NCI-H2081 (cell line): ENCODE measurements around the gene PDE3A.

ENCODE experiments used
- DNase-seq, 2 experiments: peaks; one replicate each; lab custom pipeline; 2025; lab: John Stamatoyannopoulos, UW

The PDE3A gene

DNA sequence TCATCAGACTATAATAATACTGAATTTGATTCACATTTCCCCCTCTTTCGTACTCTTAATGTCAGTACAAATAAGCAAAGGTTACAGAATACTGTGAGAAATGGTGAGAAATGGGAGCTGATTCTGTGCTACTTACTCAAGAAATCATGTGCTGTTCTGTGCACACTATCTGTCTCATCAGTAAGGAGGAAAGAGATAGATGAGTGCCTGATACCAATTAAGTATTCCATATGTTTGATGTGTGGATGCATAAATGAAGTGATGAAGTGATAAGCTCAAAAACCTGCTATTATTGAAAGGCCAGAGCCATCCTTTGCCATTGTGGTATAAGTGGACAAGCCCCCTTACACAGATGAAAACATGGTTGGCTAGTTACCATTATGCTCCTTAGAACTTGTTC is 127.7 kb downstream of the PDE3A start:
- no peak for DNase-seq

DNA sequence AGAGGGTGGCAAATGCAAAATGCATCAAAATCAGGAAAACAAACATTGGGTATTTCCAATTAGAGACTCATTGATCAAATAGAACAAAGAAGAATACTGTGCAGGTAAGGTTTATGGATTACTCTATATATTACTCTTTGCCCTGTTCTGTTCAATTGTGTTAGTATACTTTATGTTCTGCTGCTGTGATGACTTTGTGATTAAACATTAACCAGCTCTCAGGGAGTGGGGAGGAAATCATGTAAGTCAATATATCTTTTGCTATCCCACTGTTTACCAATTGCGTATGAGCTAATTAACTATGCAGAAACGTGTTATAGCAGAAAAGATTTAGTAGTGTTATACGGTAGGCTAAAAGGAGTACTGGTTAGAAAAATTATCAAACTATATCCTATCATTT is 129.4 kb downstream of the PDE3A start:
- DNase-seq, result no peak

DNA sequence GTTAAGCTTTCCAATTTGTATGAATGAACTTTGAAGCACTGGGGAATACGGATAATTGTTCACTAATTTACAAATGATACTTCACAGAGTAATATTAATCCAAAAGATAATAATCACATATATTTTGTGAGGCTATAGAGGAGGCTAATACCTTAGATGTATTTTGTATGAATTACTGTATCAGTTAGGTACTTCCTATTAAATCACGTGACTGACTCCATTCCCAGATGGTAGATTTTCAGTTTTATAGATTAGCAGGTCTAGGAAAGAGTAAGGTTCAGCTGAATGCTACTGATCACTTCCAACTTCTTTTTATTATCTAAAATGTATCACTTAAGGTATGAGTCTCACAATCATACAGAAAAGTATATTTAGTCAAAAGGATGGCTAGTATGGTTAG is 133.6 kb downstream of the PDE3A start:
- no peak for DNase-seq

DNA sequence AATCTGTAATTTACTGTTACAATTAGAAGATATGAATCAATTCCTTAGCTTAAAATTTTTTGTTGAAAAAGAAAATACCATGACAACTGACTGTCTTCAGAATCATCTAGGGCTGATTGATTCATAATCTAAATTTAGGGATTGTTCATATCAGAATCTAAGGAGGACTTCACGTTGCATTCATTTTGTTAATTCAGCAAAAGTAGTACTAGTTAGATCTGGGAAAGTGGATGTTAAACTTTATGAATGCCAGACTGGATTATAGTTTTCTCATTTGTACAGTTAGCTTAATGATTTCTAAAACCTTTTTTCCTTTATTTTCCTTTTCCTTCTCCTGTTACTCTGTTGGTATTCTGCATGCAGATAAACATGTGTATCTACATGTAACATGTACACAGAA is 135.5 kb downstream of the PDE3A start:
- DNase-seq, result no peak

DNA sequence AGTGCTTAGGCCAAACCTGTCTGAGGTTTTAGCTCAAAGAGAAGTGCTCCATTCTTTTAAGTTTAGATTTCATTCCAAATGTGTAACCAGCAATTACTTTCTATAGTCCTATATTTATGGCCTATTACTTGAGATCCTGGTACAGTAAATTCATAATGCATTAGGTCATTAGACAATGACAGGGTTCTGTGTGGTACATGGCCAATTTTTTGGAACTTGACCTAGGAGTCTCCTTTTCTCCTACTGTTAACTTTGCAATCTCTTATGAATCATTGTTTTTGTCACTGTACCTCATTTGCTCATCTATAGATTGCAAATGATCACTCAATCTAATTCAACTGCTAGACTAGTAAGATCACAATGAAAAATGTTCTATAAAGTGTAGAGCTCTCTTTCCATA is 136.7 kb downstream of the PDE3A start:
- DNase-seq, result peak in 1 of 2 experiments; percentile 4

DNA sequence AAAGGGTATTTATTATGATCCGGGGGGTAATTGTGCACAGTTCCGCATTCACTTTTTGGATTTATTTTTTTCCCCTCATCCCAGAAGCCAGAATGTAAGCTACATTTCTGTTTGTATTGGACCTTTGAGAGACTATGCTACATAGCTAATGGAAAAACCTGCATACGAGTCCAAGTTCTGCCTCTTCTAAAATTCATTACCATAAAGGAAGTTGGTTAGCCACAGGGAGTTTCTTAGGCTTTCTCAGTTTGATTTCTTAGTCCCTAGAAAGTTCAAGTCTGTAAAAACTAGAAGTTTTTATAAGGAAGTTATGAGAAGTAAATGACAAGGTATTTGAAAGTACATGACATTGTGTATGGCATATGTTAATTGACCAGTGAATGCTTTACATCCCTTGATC is 138.7 kb downstream of the PDE3A start:
- no peak for DNase-seq

DNA sequence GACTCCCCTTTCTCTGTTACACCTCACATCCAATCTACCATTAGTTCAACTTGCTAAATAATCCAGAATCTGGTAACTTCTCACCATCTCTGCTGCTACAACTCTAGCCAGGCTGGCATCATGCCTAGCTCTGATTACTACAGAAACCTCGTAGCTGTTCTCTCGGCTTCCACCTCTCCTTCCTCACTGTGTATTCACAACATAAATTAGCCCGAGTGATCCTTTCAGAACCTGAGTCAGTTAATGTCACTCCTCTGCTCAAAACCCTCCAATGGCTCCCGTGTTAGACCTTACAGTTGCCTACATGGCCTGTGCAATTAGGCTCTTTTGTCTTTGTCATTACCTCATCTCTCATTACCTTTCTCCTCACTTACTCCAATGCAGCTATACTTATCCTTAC is 139.4 kb downstream of the PDE3A start:
- DNase-seq, result no peak

DNA sequence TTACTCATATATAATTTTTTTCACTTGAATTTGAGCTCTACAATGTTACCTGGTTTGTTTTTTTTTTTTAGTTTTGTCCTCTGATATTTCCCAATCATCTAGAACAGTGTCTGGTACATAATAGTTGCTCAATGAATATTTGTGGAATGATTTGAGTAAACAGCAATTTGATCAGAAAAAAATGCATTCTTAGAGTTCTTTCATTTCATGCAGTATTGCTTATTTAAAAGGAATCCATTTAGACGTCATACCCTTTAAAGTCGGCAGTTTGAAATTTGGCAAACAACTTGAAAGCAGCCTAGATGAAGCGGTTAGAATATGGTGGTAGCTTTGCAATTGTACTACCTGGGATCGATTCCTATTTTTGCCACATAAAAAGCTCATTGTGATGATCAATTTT is 140.0 kb downstream of the PDE3A start:
- DNase-seq, result no peak

DNA sequence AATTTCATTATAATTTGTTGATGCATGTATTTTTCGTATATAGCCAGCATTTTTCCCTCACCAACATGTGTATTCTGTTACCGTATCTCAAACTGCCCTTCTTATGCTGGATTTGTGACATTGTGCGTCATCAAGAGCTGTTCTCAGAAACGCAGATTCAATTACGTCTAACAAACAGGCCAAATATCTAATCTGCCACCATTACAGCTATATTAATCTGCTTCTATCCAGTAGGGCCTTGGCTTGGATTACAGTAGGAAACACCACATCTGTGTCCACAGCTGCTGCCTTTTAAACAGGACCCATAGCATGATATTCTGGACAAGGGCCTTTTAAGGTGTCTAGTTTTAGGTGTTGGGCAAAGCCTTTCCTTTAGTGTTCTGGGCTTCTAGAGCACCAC is 140.6 kb downstream of the PDE3A start:
- DNase-seq, result no peak

DNA sequence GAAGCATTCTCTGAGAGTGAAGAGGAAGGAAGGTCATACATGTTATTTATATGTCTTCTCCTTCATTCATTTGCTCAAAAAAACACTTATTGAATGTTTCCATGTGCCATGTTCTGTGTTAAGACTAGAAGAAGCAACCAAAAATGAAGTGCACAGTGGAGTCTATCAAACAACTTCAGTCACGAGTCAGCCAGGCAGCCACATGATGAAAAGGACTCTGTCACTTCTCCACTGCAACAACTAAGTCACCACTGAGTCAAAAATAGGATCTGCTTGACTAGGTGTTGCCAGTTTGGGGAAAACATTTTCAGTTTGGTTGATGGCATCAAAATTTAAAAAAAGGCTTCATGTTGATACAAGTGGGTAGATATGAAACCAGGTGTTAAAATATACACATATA is 142.5 kb downstream of the PDE3A start:
- no peak for DNase-seq

DNA sequence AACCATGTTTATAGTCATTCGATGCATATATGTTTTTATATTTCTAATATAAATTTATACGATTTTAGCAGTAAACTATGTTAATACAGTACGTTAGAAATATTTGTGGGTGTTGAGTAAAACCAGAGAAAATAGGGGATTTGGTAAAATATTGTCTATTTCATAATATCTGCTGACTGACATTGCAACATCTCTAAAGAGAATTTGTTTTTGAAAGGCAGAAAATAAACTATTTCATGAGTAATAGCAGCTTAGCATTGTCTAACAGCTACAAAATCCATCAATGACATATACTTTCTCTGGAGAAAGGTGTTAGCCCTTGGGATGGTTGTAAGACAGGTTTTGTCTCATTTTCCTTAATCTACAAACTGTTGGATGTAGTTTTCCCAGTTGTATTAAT is 144.9 kb downstream of the PDE3A start:
- DNase-seq, result no peak

DNA sequence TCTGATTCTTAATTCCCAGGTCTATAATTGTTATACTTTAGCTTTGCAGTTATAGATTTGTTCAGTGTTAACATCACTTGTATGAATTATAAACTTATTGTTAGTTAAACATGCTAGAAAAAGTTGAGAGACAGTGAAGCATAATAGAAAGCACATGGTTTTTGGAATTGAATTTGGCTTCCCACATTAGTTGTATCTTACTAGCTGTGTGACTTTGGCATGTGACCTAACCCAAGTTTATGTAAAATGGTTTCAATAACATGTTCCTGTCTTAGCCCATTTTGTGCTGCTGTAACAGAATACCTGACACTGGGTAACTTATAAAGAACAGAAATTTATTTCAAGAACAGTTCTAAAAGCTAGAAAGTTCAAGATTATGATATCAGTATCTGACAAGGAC is 146.3 kb downstream of the PDE3A start:
- no peak for DNase-seq

DNA sequence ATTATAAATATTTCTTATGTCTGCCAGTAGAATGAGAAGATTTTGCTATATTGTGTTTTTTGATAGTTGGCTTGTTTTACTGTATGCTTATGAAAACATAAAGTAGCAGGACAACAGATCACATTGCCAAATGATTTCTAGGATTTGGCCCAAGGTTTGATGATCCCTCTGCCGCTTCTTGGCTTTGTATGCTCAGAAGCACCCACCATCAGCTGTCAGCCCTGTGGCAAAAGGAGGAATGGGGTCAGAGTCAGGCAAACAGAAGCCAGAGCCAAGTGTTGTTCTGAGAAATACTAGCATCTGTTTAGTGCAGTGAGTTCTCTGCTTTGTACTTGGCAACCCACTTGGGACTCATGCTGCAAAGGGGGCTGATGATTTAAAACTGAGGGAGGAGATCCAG is 152.2 kb downstream of the PDE3A start:
- no peak for DNase-seq

DNA sequence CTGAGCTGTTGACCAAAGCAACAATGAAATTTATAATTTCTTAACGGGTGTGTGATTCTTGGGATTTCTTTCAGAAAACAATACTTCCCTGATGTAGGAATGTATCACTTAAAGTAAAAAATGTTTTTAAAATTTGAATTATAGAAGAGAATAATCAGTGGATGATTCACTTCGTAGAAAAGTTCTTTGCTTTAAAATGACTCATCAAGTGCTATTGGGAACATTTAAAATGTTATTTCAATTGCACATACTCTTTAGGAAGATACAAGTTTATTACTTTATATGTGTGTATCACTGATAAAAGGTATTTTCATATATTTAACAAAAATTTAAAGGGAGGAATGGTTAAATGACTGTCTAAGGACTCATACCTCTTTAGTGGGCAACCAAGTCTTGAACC is 155.3 kb downstream of the PDE3A start:
- DNase-seq, result no peak

DNA sequence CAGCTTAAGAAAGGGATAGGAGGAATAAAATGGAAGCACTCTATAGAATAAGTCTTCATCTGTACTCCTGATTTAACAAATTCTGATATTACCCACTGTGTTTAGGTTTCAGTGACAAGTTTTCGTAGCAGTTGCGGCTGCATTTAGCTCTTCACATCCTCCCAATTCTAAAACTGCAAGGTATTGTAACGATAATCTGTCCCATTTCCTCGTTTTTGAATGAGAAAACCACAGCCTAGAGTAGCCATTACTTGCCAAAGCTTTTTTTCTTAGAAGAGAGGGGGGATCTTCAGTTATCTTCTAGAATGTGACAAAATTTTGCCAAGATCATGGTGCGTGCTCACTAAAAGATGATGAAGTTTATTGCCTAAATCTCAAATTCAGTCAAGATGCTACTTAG is 155.8 kb downstream of the PDE3A start:
- no peak for DNase-seq

DNA sequence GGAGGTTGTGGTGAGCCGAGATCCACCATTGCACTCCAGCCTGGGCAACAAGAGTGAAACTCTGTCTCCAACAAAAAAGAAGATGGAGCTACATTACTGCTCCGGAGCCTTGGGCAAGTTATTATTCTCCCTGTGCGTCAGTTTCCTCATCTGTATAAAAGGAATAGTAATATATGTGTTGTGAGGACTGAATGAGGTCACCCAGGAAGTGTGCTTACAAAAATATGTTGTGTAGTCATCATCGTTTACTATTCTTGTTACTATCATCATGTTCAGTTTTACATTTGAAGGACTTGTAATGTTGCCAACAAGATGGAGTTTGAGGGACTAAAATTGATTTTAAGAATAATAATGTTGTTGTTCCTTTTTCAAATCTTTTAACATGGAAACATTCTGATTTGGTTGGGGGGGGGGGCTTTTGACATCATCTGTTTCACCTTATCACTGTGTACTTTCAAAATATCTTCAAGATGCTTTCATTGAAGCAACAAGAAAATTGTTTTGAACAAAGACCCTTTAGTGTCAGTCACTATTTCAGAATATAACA is 156.8 kb downstream of the PDE3A start:
- no peak for DNase-seq

DNA sequence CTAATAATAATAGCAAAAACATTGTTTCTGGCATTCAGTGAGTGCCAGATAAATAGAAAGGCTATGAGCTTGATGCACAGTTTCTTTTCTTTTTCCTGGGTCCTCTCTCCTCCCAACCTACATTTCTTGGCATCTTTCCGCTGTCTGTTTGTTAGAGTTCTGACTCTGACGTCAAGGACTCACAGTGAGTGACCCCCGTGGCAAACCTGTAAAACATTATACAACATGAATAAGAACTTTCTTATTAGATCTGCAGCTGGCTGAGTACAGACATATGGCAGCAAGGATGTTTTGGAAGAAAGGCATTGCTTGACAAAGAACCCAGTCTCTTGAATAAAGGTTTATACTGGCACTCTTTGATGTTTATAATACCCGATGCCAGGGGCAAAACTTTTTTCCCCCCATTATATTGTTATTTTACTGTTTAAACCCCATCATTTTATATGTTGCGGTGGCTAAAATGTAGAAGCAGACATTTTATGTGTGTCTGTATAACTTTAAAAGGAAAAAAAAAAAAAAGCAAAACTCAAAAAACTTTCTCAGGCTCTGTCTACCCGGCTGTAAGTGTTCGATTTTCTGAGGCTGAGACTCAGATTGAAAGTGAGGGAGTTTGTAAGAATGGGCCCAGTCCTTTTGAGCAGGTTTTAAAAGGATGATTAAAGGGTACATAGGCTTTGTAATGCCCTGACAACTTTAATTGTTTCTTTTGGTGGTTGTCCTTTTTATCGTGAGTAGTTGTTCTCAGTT is 159.3 kb downstream of the PDE3A start:
- no peak for DNase-seq

DNA sequence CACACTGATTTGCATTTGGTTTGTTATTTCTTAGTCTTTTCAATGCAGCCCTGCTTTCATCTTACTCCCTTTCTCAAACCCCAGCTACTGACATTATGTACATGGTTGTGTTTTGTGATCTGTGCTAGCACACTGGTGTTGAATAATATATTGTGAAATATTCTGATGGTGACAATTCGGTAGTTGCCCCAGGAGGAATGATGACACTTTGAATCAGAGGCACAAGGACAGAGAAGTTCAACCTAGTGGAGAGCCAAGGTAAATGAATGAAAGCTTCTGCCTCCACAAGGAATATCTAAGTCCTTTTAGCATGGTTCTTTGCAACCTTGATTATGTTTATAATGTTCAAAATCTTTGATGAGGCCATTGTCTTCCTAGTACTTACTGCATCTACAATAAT is 159.9 kb downstream of the PDE3A start:
- DNase-seq, result no peak

DNA sequence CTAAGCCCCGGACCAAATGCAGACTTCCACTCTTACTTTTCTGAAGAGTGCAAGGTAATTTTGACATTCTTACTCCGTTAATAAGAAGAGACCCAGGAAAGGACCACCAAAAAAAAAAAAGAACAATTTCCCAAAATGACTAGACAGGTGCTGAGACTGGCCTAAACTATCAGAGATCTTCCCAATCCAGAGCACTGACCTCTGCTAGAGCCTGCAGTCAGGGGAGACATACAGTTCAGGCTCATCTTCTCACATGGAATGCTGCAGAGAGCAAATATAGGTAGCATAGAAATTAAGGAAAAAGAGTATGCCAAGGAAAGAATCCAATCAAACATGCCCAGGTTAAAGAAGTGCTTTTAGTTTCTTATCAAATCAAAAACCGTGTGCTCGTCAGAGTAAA is 177.9 kb downstream of the PDE3A start:
- DNase-seq, result no peak

DNA sequence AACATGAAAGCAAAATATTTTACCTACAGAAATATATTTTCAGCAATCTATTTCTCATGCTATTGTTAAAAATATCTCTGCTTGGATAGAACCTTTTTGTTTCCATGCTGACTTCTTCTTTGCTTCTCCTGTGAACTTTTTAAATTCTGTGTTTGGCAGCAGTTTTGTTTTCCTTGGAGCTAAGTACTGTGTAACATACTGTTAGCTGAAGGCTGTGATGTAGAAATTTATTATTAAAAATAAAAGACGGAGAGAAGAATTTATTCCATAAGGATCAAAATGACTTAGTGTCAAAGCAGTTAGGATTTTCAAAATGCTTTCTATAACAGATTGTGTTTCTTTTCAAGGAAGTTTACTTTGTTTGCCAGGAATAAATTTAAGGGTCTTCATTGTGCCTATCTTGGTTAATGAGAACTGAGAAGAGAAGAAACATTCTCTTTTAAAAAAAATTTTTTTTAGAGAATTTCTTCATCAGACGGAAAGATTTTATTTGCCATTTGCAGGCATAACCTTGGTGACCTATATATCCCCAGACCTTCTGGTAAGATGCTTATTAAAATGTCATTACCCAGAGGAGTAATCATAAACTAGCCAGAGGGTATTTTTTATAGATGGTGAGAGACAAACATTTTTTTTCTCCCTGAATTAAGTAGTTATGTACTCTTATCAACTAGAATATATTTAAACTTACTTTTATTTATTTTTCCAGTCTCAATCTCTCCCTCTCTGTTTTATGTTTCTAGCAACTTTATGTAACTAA is 179.7 kb downstream of the PDE3A start:
- no peak for DNase-seq

DNA sequence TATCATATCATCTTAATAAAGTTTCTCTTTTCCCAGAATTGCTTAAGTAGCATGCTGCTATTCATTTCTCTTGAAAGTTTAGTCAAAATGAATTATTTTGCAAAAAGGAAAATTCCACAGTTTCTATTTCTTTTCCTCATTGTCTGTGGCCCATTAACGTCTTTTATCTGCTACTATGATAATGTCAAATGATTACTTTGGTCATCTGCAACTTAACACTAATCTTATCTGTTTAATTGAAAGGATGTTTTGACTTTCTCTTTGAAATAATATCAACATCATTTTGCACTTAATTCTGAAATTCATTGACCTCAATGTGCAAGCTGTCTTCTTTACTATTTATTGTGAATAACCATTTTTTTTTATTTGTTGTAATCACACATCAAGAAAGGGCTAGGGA is 180.3 kb downstream of the PDE3A start:
- DNase-seq, result no peak

DNA sequence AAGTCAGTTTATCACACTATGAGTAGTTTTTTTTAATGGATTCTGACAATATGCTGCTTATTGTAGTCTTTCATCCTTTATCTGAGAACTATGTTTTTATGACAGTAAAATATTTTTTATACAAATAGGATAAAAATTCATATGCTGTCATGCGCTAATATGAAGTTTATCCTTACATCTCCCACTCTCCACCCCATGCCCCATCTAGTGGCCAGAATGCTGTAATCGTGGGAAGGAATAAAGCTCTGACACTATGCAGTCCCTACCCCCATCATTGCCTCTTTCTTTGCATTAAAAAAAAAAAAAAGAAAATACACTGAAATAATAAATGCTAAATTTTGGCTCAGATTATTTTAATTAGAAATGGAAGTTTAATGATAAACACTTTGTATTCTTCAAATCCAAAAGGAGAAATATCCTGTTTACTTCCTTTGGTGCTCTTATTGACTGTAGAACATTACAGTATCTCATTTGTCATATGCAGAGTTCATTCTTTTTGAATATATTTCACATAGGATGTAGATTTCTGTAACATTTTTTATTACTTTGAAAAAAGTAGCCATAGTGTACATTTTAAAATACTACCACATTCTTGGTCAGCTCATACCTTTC is 180.9 kb downstream of the PDE3A start:
- peak in 1 of 2 experiments; percentile 1 for DNase-seq
